Pulmonary artery endothelial cell (primary cell): ENCODE results near the gene OR5J2. TPM values are rescaled to one million over a fixed set of nuclear protein-coding genes. Genes with fewer than 3 reads are reported as not detected.
"Not testable (repeated sequence)": the region's sequence is repeated elsewhere in the genome, so short reads cannot be mapped to it uniquely, and the experiment has no call there.

Source experiments
- DNase-seq: peaks from one replicate; pipeline ENCODE4 v3.0.0-alpha.2; 2011; ENCODE audit warnings: low read depth, low spot score
- total RNA-seq: library from RNA; depleted of rRNA; stranded (reverse); fragments of >200 nt; gene quantifications from 2 replicates; pipeline ENCODE4 v1.2.3, GENCODE V29; 2014

Gene OR5J2
- not detected in 2 replicates for total RNA-seq

GRCh38 chr11:56176318-56176717, at the start of gene OR5J2:
TSS of gene OR5J2 (plus strand) at chr11:56176618. CDS start at chr11:56176618, 0 bp downstream.
- no peak for DNase-seq

GRCh38 chr11:56140151-56140661, 36.2 kb upstream of the OR5J2 start, which contains the start of gene OR8J3:
TSS of gene OR8J3 (minus strand) at chr11:56140201. CDS start at chr11:56137718, 2,483 bp downstream.
- no peak for DNase-seq

GRCh38 chr11:56143681-56144080, 32.7 kb upstream of the OR5J2 start:
- DNase-seq: not testable (repeated sequence)

- DNase-seq: no peak
Measured at GRCh38 chr11:56151376-56151775, 25.0 kb upstream of the OR5J2 start.

GRCh38 chr11:56152333-56152732, 24.1 kb upstream of the OR5J2 start:
- no peak for DNase-seq

- DNase-seq: no peak
Measured at GRCh38 chr11:56160217-56160616, 16.2 kb upstream of the OR5J2 start, which contains the start of gene OR8K5. TSS of gene OR8K5 (minus strand) at chr11:56160317. CDS start at chr11:56160317, 0 bp downstream.

GRCh38 chr11:56163804-56164203, 12.6 kb upstream of the OR5J2 start:
- DNase-seq: no peak

- DNase-seq: no peak
Measured at GRCh38 chr11:56172256-56172830, 4.1 kb upstream of the OR5J2 start.

GRCh38 chr11:56183459-56183858, 7.0 kb downstream of the OR5J2 start:
- DNase-seq: no peak

- DNase-seq: no peak
Measured at GRCh38 chr11:56188602-56189001, 12.2 kb downstream of the OR5J2 start.

- no peak for DNase-seq
Measured at GRCh38 chr11:56196705-56197104, 20.3 kb downstream of the OR5J2 start.

- DNase-seq: no peak
Measured at GRCh38 chr11:56197367-56197766, 20.9 kb downstream of the OR5J2 start.

GRCh38 chr11:56207790-56208189, 31.4 kb downstream of the OR5J2 start:
- DNase-seq: no peak

- DNase-seq: no peak
Measured at GRCh38 chr11:56214537-56214936, 38.1 kb downstream of the OR5J2 start.

GRCh38 chr11:56219735-56220134, 43.3 kb downstream of the OR5J2 start:
- DNase-seq: not testable (repeated sequence)

Other genes starting within 250 kb of the OR5J2 start
- gene OR5I1, start 240.2 kb upstream of the OR5J2 start, total RNA-seq: not detected in 2 replicates
- not detected in 2 replicates for gene OR10AG1, start 206.7 kb upstream of the OR5J2 start, total RNA-seq
- not detected in 2 replicates for gene OR5F1, start 182.0 kb upstream of the OR5J2 start, total RNA-seq
- gene OR5AS1, start 149.0 kb upstream of the OR5J2 start, total RNA-seq: not detected in 2 replicates
- gene OR8I2, start 83.3 kb upstream of the OR5J2 start, total RNA-seq: not detected in 2 replicates
- not detected in 2 replicates for gene OR8H2, start 72.9 kb upstream of the OR5J2 start, total RNA-seq
- gene OR8H3, start 54.2 kb upstream of the OR5J2 start, total RNA-seq: not detected in 2 replicates
- gene OR8J3, start 36.4 kb upstream of the OR5J2 start, total RNA-seq: not detected in 2 replicates
- not detected in 2 replicates for gene OR8K5, start 16.3 kb upstream of the OR5J2 start, total RNA-seq
- gene OR5T2, start 57.6 kb downstream of the OR5J2 start, total RNA-seq: not detected in 2 replicates
- not detected in 2 replicates for gene OR5T3, start 75.6 kb downstream of the OR5J2 start, total RNA-seq
- not detected in 2 replicates for gene OR5T1, start 97.5 kb downstream of the OR5J2 start, total RNA-seq
- gene OR8H1, start 115.6 kb downstream of the OR5J2 start, total RNA-seq: not detected in 2 replicates
- gene OR8K3, start 138.5 kb downstream of the OR5J2 start, total RNA-seq: not detected in 2 replicates
- not detected in 2 replicates for gene OR8K1, start 169.4 kb downstream of the OR5J2 start, total RNA-seq
- gene OR8J1, start 177.7 kb downstream of the OR5J2 start, total RNA-seq: not detected in 2 replicates
- not detected in 2 replicates for gene OR8U1, start 199.0 kb downstream of the OR5J2 start, total RNA-seq
- gene OR5AL1, start 236.1 kb downstream of the OR5J2 start, total RNA-seq: not detected in 2 replicates